Measurements from ENCODE around the gene CD200. TPM values are rescaled to one million over a fixed set of nuclear protein-coding genes. Genes with fewer than 3 reads are reported as not detected.

CD200 gene
- polyA plus RNA-seq, 2 of the 4 experiments (the other 2 are of a cell fraction), result not detected

- DNase-seq (ENCODE audit: low read depth in 1 of 2, low spot score in 1 of 2) (no peak), ATAC-seq (no peak), FAIRE-seq (no peak)
- CTCF ChIA-PET, result no interaction called here
- H3K4me1 ChIP-seq, result no peaks in the 10 kb centered on the region
- POLR2A ChIA-PET, result no interaction called here
- no peak overlapping the region for H3K4me3 ChIP-seq
- no peak overlapping the region for H3K4me2 ChIP-seq
- no peaks in the 10 kb centered on the region for H3K9me3 ChIP-seq
- TF ChIP-seq ZC3H11A (IDR thresholded peaks at IDR 0.05) (no peak), HEYL (CRISPR knock-in tag; IDR thresholded peaks at IDR 0.05) (no peak), MYC (IDR thresholded peaks at IDR 0.05; ENCODE audit: borderline replicate concordance, low read length) (no peak), RFX5 (IDR thresholded peaks at IDR 0.05) (no peak), KDM1A (IDR thresholded peaks at IDR 0.05; ENCODE audit: low read depth) (no peak), CHD2 (IDR thresholded peaks at IDR 0.05; ENCODE audit: low read length, partially characterized antibody) (no peak), ZSCAN20 (CRISPR knock-in tag; IDR thresholded peaks at IDR 0.05) (no peak), RCOR1 (IDR thresholded peaks at IDR 0.05; ENCODE audit: low read depth, low read length) (no peak), USF2 (IDR thresholded peaks at IDR 0.05) (no peak), CHD4 (IDR thresholded peaks at IDR 0.05; ENCODE audit: borderline replicate concordance) (no peak), FOSL2 (IDR thresholded peaks at IDR 0.05) (no peak), FOSL2 (CRISPR knock-in tag; IDR thresholded peaks at IDR 0.05) (no peak), JUNB (IDR thresholded peaks at IDR 0.05) (no peak), EHF (CRISPR knock-in tag; IDR thresholded peaks at IDR 0.05) (no peak), POLR2A (IDR thresholded peaks at IDR 0.05; ENCODE audit: low read length) (no peak), HDAC2 (IDR thresholded peaks at IDR 0.05) (no peak)
- WGBS (ENCODE audit: missing lambda C conversion rate), result 34% methylated on average over 3 of the region's 3 CpGs
- H3K27ac ChIP-seq, result no peak overlapping the region
These were observed 38.6 kb downstream of the CD200 start for GRCh38 chr3:112371569-112371968.

GRCh38 chr3:112372396-112372795 lies 39.4 kb downstream of the CD200 start:
- FAIRE-seq (no peak), DNase-seq (ENCODE audit: low read depth in 1 of 2, low spot score in 1 of 2) (no peak), ATAC-seq (no peak)
- no peaks in the 10 kb centered on the region for H3K4me1 ChIP-seq
- WGBS (ENCODE audit: missing lambda C conversion rate), result 56% methylated on average over 1 of the region's 1 CpG
- TF ChIP-seq HOXA7 (CRISPR knock-in tag; IDR thresholded peaks at IDR 0.05) (no peak), CHD2 (IDR thresholded peaks at IDR 0.05; ENCODE audit: low read length, partially characterized antibody) (no peak), SREBF2 (IDR thresholded peaks at IDR 0.05) (no peak), REST (IDR thresholded peaks at IDR 0.05) (no peak), FOXS1 (CRISPR knock-in tag; IDR thresholded peaks at IDR 0.05) (no peak), ZSCAN20 (CRISPR knock-in tag; IDR thresholded peaks at IDR 0.05) (no peak), USF2 (IDR thresholded peaks at IDR 0.05) (no peak), TFCP2L1 (CRISPR knock-in tag; IDR thresholded peaks at IDR 0.05) (no peak), ATOH8 (CRISPR knock-in tag; IDR thresholded peaks at IDR 0.05; ENCODE audit: low read depth) (no peak), HOXB5 (CRISPR knock-in tag; IDR thresholded peaks at IDR 0.05) (no peak), HMGXB4 (CRISPR knock-in tag; IDR thresholded peaks at IDR 0.05; ENCODE audit: borderline replicate concordance) (no peak), HDAC2 (IDR thresholded peaks at IDR 0.05) (no peak), BHLHE40 (IDR thresholded peaks at IDR 0.05; ENCODE audit: low read depth, low read length) (no peak), ZC3H11A (IDR thresholded peaks at IDR 0.05) (no peak)
- no peak overlapping the region for H3K27ac ChIP-seq
- no peak overlapping the region for H3K4me3 ChIP-seq
- no peak overlapping the region for H3K4me2 ChIP-seq
- H3K9me3 ChIP-seq, result no peaks in the 10 kb centered on the region
- ChIA-PET CTCF (no interaction called here), POLR2A (no interaction called here)

All from A549 (cell line).